ENCODE measurements around the gene SPTLC1.
"Not testable (repeated sequence)": the region's sequence is repeated elsewhere in the genome, so short reads cannot be mapped to it uniquely, and the experiment has no call there.

SPTLC1 gene

GRCh38 chr9:92140074-92140753, 25.0 kb upstream of the SPTLC1 start:
- peak; percentile 24 for DNase-seq

GRCh38 chr9:92138960-92139540, 23.8 kb upstream of the SPTLC1 start:
- DNase-seq: not testable (repeated sequence)

GRCh38 chr9:92138157-92138959, 23.1 kb upstream of the SPTLC1 start:
- peak; percentile 41 for DNase-seq

- DNase-seq: no peak
Observed at GRCh38 chr9:92136184-92136858, 21.1 kb upstream of the SPTLC1 start.

- no peak for DNase-seq
Observed at GRCh38 chr9:92135576-92135975, 20.4 kb upstream of the SPTLC1 start.

GRCh38 chr9:92133949-92134604, 18.9 kb upstream of the SPTLC1 start:
- DNase-seq: no peak

DNA sequence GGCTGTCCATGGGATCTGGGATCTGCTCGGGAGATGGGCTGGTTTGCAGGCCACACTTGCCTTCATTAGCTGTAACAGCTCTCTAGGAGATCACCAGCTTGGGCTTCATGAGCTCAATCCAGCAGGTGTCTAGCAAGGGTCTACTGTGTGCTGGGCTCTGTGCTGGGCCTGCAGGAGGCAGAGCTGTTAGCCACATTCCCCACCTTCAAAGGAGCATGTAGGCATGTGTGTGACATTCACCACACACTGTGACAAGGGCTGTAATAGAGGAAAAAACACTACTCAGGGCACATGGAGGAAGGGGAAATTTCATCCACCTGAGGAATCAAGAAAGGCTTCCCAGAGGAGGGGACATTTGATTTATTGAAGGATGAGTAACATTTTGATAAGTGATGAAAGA, 17.7 kb upstream of the SPTLC1 start:
- DNase-seq: not testable (repeated sequence)

- DNase-seq: no peak
Observed at GRCh38 chr9:92132501-92132900, 17.3 kb upstream of the SPTLC1 start.

GRCh38 chr9:92122800-92123199, 7.6 kb upstream of the SPTLC1 start:
- no peak for DNase-seq

DNA sequence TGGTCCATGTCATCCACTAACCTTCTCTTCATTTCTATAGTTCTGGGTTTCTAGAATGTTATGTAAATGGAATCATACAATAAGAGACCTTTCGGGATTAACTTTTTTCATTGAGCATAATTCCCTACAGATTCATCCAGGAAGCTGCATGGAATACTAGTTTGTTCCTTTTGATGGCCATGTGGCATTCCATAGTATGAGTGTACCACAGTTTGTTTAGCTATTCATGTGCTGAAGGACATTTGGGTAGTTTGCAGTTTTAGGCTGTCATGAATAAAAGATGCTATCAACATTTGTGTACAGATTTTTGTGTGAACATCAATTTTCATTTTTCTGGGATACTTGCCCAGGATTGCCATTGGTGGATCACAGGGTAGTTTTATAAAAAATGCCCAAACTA, 6.8 kb upstream of the SPTLC1 start:
- no peak for DNase-seq

GRCh38 chr9:92121265-92121664, 6.1 kb upstream of the SPTLC1 start:
- DNase-seq: no peak

- no peak for DNase-seq
Observed at GRCh38 chr9:92120138-92120537, 4.9 kb upstream of the SPTLC1 start.

DNA sequence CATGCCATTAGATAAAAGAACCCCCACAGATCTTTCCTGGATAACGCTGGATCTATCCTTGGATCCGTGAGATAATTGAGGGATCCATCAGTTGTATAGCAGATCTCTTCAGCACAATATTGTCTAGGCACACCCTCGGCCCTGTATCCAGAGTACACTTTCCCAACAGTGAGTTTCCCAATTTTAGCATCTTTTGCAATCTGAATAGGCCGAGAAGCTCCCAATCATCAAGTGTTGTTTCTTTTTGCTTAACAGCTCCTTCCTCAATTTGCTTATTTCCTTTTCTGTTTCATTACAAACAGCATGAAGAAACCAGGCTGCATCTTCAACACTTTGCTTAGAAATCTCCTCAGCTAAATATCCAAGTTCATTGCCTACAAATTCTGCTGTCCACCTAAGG, 4.4 kb upstream of the SPTLC1 start:
- no peak for DNase-seq

- DNase-seq: no peak
Observed at GRCh38 chr9:92108122-92108521, 7.1 kb downstream of the SPTLC1 start.

- not testable (repeated sequence) for DNase-seq
Observed at GRCh38 chr9:92105446-92106225, 9.6 kb downstream of the SPTLC1 start.

DNA sequence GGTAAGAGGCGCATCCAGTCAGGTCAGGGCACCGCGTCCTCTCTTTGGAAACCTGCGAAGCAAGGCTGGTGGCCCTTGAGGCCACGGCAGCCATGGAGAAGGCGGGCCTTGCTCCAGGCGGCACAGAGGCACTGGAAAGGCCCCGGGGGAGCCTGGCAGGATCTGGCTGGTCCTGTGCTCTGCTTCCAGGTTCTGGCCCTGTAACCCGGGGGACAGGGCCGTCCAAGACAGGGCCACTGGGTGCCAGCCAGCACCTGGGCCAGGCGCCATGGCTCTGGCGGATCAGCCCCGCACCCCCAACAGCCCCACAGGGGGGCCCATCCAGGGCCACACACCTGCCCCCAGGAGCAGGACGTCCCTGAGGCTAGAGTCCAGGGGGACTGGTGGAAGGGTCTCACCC, 11.6 kb downstream of the SPTLC1 start:
- not testable (repeated sequence) for DNase-seq

- DNase-seq: no peak
Observed at GRCh38 chr9:92100237-92100911, 14.8 kb downstream of the SPTLC1 start.

DNA sequence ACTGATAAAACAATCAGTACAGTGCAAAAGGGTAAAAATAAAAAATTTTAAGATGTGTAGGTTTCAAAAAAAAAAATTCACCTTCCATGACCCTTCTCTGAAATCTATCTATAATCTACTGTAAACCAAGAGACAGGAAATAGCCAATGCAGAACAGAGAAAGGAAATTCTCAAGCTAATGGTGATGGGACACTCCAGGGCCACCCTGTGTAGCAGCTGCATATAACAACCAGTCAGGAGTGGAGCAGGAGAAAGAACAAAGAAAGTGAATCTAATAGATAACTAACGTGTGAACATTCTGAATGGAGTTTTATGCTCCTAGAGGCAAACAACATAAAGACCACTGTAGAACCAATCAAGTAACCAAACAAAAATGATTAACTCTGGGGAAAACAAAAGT, 16.6 kb downstream of the SPTLC1 start:
- DNase-seq: no peak

DNA sequence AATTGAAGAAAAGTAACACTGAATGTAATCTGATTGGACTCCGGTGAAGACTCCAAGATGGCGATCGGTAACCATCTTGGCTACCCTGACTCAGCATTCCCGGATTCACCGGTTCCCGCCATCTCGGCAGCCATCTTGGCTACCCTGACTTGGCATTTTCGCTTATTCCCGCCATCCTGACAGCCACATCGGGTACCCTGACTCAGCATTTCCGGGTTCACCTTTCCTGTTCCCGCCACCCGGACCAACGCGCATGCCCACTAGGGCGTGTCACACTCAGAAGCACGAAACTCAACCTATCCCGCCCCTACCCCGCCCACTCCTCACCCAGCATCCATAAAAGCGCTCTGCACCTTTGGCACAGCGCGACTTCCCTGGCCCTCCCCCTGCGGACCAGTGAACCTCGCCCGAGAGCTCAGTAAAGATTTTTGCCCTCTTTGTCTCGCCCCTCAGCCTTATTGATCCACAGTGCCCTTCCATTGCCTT, 17.2 kb downstream of the SPTLC1 start:
- no peak for DNase-seq

GRCh38 chr9:92095236-92095635, 20.0 kb downstream of the SPTLC1 start:
- no peak for DNase-seq

DNA sequence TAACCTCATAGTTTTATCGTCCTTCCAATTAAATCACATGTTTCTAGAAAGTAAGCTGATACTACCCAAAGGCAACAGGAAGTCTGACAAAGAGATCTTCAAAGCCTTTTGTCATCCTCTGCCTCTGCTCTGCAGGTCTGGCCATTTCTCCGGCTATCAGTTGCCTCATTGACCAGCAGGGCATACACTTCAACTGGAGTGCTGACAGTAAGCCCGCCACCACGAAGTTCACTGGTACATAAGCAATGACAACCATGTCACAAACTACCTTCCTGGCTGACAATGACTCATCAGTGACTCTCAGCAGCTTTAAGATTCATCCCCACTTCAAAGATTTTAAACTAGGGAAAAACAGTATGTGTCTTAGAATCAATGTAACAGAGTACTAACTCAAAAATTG, 20.6 kb downstream of the SPTLC1 start:
- no peak for DNase-seq

Measured in activated gamma-delta T cell (primary cell).